Thyroid gland (tissue), 4 donors: ENCODE results near the gene TKFC.

ENCODE experiments used
- POLR2A ChIP-seq, 2 donors: fragments of 450-650 bp; IDR thresholded peaks; one replicate each; pipeline ENCODE4 v1.6.1; 2017; ENCODE audit warnings: antibody characterized with exemption in 2 of 2, mild to moderate bottlenecking in 2 of 2, moderate library complexity in 1 of 2
- TF ChIP-seq, protein P1 (sequence below), 6 experiments: fragments of 200-600 bp in 3 of 6; fragments of 450-650 bp in 3 of 6; sonication (generic) in 3 of 6; IDR thresholded peaks; one replicate each; pipeline ENCODE4 v1.5.1; 2016 to 2019; ENCODE audit warnings: antibody characterized with exemption in 6 of 6, mild to moderate bottlenecking in 2 of 6, inconsistent platforms in 1 of 6, moderate library complexity in 1 of 6

DNA sequence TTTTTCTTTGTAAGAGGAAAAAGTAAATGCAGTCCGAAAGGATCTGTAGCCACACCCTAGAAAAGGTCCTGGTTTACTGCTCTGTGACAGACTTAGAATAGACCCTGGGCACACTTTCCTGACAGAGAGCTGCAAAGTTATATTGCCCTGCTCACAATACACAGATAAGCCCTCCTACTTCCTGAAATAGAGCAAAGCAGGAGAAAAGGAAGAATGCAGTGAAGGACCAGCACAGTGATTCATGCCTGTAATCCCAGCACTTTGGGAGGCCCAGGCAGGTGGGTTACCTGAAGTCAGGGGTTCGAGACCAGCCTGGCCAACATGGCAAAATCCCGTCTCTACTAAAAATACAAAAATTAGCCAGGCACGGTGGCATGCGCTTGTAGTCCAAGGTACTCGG lies 26.5 kb downstream of the TKFC start:
- TF ChIP-seq, protein P1, sequence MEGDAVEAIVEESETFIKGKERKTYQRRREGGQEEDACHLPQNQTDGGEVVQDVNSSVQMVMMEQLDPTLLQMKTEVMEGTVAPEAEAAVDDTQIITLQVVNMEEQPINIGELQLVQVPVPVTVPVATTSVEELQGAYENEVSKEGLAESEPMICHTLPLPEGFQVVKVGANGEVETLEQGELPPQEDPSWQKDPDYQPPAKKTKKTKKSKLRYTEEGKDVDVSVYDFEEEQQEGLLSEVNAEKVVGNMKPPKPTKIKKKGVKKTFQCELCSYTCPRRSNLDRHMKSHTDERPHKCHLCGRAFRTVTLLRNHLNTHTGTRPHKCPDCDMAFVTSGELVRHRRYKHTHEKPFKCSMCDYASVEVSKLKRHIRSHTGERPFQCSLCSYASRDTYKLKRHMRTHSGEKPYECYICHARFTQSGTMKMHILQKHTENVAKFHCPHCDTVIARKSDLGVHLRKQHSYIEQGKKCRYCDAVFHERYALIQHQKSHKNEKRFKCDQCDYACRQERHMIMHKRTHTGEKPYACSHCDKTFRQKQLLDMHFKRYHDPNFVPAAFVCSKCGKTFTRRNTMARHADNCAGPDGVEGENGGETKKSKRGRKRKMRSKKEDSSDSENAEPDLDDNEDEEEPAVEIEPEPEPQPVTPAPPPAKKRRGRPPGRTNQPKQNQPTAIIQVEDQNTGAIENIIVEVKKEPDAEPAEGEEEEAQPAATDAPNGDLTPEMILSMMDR (IDR thresholded peaks at IDR 0.05): no peak
- no peak for TF ChIP-seq POLR2A (IDR thresholded peaks at IDR 0.05)
